OCI-LY7 (cell line): ENCODE results near the gene CIZ1. TPM values are rescaled to one million over a fixed set of nuclear protein-coding genes. Genes with fewer than 3 reads are reported as not detected.

Experiments
- BruUV-seq: library from RNA; stranded (reverse); fragments of 400-500 nt; replicated peaks from 2 replicates; lab custom pipeline; 2021; lab: Mats Ljungman, UMichigan
- CTCF ChIA-PET: fragments of 300-600 bp; sonication (Branson Sonifier 250); formaldehyde crosslinking; loops from one replicate; lab custom pipeline; 2022; ENCODE audit warnings: antibody characterized with exemption; ENCODE audit not compliant: unreplicated experiment; lab: Charles Lee
- POLR2A ChIA-PET: fragments of 300-600 bp; sonication (Branson Sonifier 250); formaldehyde crosslinking; loops from one replicate; lab custom pipeline; 2022; ENCODE audit warnings: antibody characterized with exemption; lab: Charles Lee
- DNase-seq: peaks from one replicate; pipeline ENCODE4 v3.0.0-alpha.2; 2015; ENCODE audit warnings: low spot score
- H2AFZ ChIP-seq: fragments of 200-600 bp; sonication (generic), shearing (Covaris generic); 2 replicates; pipeline ENCODE4 v1.6.1; 2014; ENCODE audit warnings: mild to moderate bottlenecking, antibody characterized with exemption, low read length, moderate library complexity
- H3K27ac ChIP-seq: fragments of 200-600 bp; sonication (generic); 2 replicates; pipeline ENCODE4 v1.5.1; 2014; ENCODE audit warnings: mixed run types, low read depth, mild to moderate bottlenecking, moderate library complexity, low read length, inconsistent platforms; ENCODE audit not compliant: poor library complexity, severe bottlenecking
- H3K36me3 ChIP-seq: fragments of 200-600 bp; sonication (generic); 2 replicates; pipeline ENCODE4 v1.6.1; 2014; ENCODE audit warnings: mild to moderate bottlenecking, antibody characterized with exemption, low read length, moderate library complexity, mixed read lengths; ENCODE audit not compliant: insufficient read depth
- H3K4me1 ChIP-seq: fragments of 200-600 bp; sonication (generic); 2 replicates; pipeline ENCODE4 v1.5.1; 2014; ENCODE audit warnings: mild to moderate bottlenecking, low read length; ENCODE audit not compliant: insufficient read depth, poor library complexity, severe bottlenecking
- H3K4me2 ChIP-seq: fragments of 200-600 bp; sonication (generic); 2 replicates; pipeline ENCODE4 v1.6.1; 2014; ENCODE audit warnings: mild to moderate bottlenecking, low read length
- H3K4me3 ChIP-seq: fragments of 200-600 bp; sonication (generic); 2 replicates; pipeline ENCODE4 v1.5.1; 2014; ENCODE audit warnings: mild to moderate bottlenecking, low read depth, low read length; ENCODE audit not compliant: poor library complexity, severe bottlenecking
- H3K79me2 ChIP-seq: fragments of 200-600 bp; sonication (generic); 2 replicates; pipeline ENCODE4 v1.6.1; 2016; ENCODE audit warnings: low read depth, mild to moderate bottlenecking, low read length, moderate library complexity, mixed read lengths; ENCODE audit not compliant: insufficient read depth
- H3K9me2 ChIP-seq: fragments of 200-600 bp; sonication (generic); 2 replicates; pipeline ENCODE4 v1.6.1; 2016; ENCODE audit warnings: mild to moderate bottlenecking, low read length, mixed read lengths; ENCODE audit not compliant: insufficient read depth
- H3K9me3 ChIP-seq: fragments of 200-600 bp; sonication (generic); 2 replicates; pipeline ENCODE4 v1.6.1; 2014; ENCODE audit warnings: mild to moderate bottlenecking, mixed run types, low read length, mixed read lengths
- H4K20me1 ChIP-seq: fragments of 200-600 bp; sonication (generic); 2 replicates; pipeline ENCODE4 v1.6.1; 2014; ENCODE audit warnings: mild to moderate bottlenecking, antibody characterized with exemption, low read length, moderate library complexity, mixed read lengths; ENCODE audit not compliant: insufficient read depth
- CTCF ChIP-seq: fragments of 200-600 bp; sonication (generic); conservative IDR thresholded peaks from 2 replicates; pipeline ENCODE4 v1.5.1; 2014; ENCODE audit warnings: mild to moderate bottlenecking, antibody characterized with exemption, low read length, moderate library complexity, mixed read lengths
- EZH2phosphoT487 ChIP-seq: fragments of 200-600 bp; sonication (generic); IDR thresholded peaks from 2 replicates; pipeline ENCODE4 v1.6.1; 2018; ENCODE audit warnings: low read depth, borderline replicate concordance, mild to moderate bottlenecking, mixed run types, antibody characterized with exemption, low read length, moderate library complexity, mixed read lengths
- intact Hi-C: fragments of 100-400 bp; cut with micrococcal nuclease; formaldehyde crosslinking; loops from one replicate; pipeline ENCODE4 v1.10.0; 2022; ENCODE audit not compliant: unreplicated experiment
- total RNA-seq, 2 experiments: library from RNA; depleted of rRNA in 1 of 2; stranded (reverse); fragments of >200 nt in 1 of 2; shearing (Covaris generic) in 1 of 2; gene quantifications; 2 replicates each; pipeline ENCODE4 v1.2.3, GENCODE V29; 2014 to 2022

CIZ1 gene
- total RNA-seq, 2 experiments from 2014 or later, result 45.4 to 121 TPM

- peak overlapping the region; percentile 39; the same call in 1 of the 2 replicates for H2AFZ ChIP-seq
- CTCF ChIA-PET, result interaction anchor here (0.6 kb wide), 1 partner anchor 15 kb away, joined by 3 read pairs; no protein-coding TSS in a partner anchor
- peaks cover 10% of the 10 kb centered on the region for H3K4me1 ChIP-seq
- H3K36me3 ChIP-seq, result no peaks in the 10 kb centered on the region
- H3K9me3 ChIP-seq, result no peaks in the 10 kb centered on the region
- H3K9me2 ChIP-seq, result no peaks in the 10 kb centered on the region
- no peak overlapping the region for H3K4me2 ChIP-seq
- H3K79me2 ChIP-seq, result no peaks in the 10 kb centered on the region
- H3K4me3 ChIP-seq, result no peak overlapping the region
- intact Hi-C loops, result no loop called here
- no peak for DNase-seq
- H4K20me1 ChIP-seq, result no peaks in the 10 kb centered on the region
- BruUV-seq, result no TSS peak
- H3K27ac ChIP-seq, result no peak overlapping the region
- no peak for TF ChIP-seq EZH2phosphoT487
- no peak for TF ChIP-seq CTCF
- POLR2A ChIA-PET, result no interaction called here
These were observed 23.5 kb upstream of the CIZ1 start for GRCh38 chr9:128214571-128215490.

- Histone ChIP-seq H3K36me3 (no peaks in the 10 kb centered on the region), H3K27ac (no peak overlapping the region), H3K9me2 (no peaks in the 10 kb centered on the region), H3K4me1 (peaks cover 8% of the 10 kb centered on the region), H3K79me2 (no peaks in the 10 kb centered on the region), H3K4me3 (no peak overlapping the region), H4K20me1 (no peaks in the 10 kb centered on the region), H3K4me2 (no peak overlapping the region), H3K9me3 (no peaks in the 10 kb centered on the region), H2AFZ (no peak overlapping the region)
- no peak for DNase-seq
- CTCF ChIA-PET, result interaction anchor here (0.6 kb wide), 1 partner anchor 14 kb away, joined by 3 read pairs; no protein-coding TSS in a partner anchor
- BruUV-seq, result no TSS peak
- TF ChIP-seq CTCF, result no peak
- no peak for TF ChIP-seq EZH2phosphoT487
- intact Hi-C loops, result no loop called here
- POLR2A ChIA-PET, result no interaction called here
These were observed 22.6 kb upstream of the CIZ1 start for GRCh38 chr9:128213746-128214497.
